ENCODE measurements around the gene IL1RL1. TPM values are rescaled to one million over a fixed set of nuclear protein-coding genes. Genes with fewer than 3 reads are reported as not detected.

The IL1RL1 gene
- total RNA-seq, 1 donor from 2014 or later = 0.27 TPM

DNA sequence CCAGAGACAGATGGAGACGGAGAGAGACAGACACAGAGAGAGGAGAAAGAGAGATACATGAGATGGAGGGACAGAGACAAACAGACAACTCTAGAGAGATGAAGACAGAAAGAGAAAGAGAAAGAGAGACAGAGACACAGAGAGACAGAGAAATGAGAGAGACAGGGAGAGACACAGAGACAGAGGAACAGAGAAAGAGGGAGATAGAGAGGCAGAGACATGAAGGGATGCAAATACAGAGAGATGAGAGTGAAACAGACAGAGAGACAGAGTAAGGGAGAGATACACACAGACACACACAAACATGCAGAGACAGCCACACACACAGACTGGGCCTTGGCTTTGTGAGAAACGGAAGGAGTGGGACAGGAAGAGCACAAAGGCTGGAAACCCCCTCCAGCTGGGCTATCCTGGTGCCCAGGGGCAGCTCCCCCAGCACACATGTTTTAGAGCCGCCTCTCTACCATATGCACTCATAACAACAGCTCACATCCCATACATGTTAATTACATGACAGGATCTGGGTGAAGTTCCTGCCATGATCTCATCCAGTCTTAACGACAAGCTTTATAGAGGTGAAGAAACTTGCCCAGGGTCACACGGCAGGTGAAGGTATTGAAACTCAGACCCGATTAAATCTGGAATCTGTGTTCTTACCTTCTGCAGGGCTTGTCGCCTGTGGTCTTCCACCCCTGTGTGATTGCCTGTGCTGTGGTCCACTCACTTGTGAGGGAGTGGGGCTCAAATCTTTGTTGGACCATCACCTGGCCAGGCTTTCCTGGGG is 76.6 kb downstream of the IL1RL1 start:
- peak overlapping the region; percentile 11 for H3K4me3 Mint-ChIP-seq (ENCODE audit: unreplicated experiment)
- H3K4me1 Mint-ChIP-seq (ENCODE audit: low read depth, unreplicated experiment) = peaks cover 5% of the 10 kb centered on the region
- peaks cover 3% of the 10 kb centered on the region for H3K27me3 Mint-ChIP-seq (ENCODE audit: low read depth, unreplicated experiment)
- TF ChIP-seq, protein P1, sequence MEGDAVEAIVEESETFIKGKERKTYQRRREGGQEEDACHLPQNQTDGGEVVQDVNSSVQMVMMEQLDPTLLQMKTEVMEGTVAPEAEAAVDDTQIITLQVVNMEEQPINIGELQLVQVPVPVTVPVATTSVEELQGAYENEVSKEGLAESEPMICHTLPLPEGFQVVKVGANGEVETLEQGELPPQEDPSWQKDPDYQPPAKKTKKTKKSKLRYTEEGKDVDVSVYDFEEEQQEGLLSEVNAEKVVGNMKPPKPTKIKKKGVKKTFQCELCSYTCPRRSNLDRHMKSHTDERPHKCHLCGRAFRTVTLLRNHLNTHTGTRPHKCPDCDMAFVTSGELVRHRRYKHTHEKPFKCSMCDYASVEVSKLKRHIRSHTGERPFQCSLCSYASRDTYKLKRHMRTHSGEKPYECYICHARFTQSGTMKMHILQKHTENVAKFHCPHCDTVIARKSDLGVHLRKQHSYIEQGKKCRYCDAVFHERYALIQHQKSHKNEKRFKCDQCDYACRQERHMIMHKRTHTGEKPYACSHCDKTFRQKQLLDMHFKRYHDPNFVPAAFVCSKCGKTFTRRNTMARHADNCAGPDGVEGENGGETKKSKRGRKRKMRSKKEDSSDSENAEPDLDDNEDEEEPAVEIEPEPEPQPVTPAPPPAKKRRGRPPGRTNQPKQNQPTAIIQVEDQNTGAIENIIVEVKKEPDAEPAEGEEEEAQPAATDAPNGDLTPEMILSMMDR (IDR thresholded peaks at IDR 0.05; ENCODE audit: insufficient read depth, low read depth, low read length) = no peak
- no peak for TF ChIP-seq EZH2 (IDR thresholded peaks at IDR 0.05; ENCODE audit: insufficient read depth, low read length)
- H3K36me3 Mint-ChIP-seq (ENCODE audit: low read depth, unreplicated experiment) = peaks cover 5% of the 10 kb centered on the region
- Histone ChIP-seq H3K36me3 (ENCODE audit: insufficient read depth, low read length) (no peaks in the 10 kb centered on the region), H4K20me1 (ENCODE audit: insufficient read depth, low read length) (no peaks in the 10 kb centered on the region), H3K4me1 (ENCODE audit: insufficient read depth, low read length) (no peaks in the 10 kb centered on the region), H3K4me2 (ENCODE audit: low read length) (no peak overlapping the region), H3K4me3 (ENCODE audit: insufficient read depth, low read depth, low read length) (no peak overlapping the region), H3K27ac (ENCODE audit: low read depth, low read length) (no peak overlapping the region), H2AFZ (ENCODE audit: low read depth, low read length) (no peak overlapping the region), H3K79me2 (ENCODE audit: insufficient read depth, low read length) (no peaks in the 10 kb centered on the region), H3K9ac (ENCODE audit: low read length) (no peak overlapping the region), H3K9me3 (ENCODE audit: insufficient read depth, low read depth, low read length) (no peaks in the 10 kb centered on the region), H3K27me3 (ENCODE audit: insufficient read depth, low read length) (no peaks in the 10 kb centered on the region)
- no peak for FAIRE-seq
- H3K9me3 Mint-ChIP-seq (ENCODE audit: unreplicated experiment) = peaks cover 8% of the 10 kb centered on the region
- DNase-seq (ENCODE audit: low read depth) = no peak
- no peak overlapping the region for H3K27ac Mint-ChIP-seq (ENCODE audit: unreplicated experiment)

DNA sequence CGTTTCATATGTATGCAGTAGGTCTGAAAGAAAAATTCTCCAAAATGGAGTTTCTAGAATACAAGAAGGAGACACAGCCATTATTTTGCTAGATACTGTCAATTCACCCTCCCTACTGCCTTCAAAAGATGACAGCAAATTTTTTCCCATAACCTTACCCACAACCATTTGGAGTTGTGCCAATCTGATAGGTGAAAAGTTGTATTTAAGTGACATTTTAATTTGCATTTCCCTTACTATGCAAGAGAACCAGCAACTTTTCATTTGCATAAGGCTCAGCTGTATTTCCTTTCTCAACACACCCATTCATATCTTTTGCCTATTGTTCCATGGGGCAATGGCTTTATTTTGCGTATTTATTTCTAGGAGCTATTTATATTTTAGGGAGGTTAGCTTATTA is 80.2 kb downstream of the IL1RL1 start:
- peaks cover 3% of the 10 kb centered on the region for H3K27me3 Mint-ChIP-seq (ENCODE audit: low read depth, unreplicated experiment)
- H3K27ac ChIP-seq (ENCODE audit: low read depth, low read length) = no peak overlapping the region
- H3K4me3 Mint-ChIP-seq (ENCODE audit: unreplicated experiment) = no peak overlapping the region
- no peak overlapping the region for H3K9ac ChIP-seq (ENCODE audit: low read length)
- no peaks in the 10 kb centered on the region for H3K9me3 Mint-ChIP-seq (ENCODE audit: unreplicated experiment)
- H4K20me1 ChIP-seq (ENCODE audit: insufficient read depth, low read length) = no peaks in the 10 kb centered on the region
- FAIRE-seq (no peak), DNase-seq (ENCODE audit: low read depth) (no peak)
- H2AFZ ChIP-seq (ENCODE audit: low read depth, low read length) = no peak overlapping the region
- no peaks in the 10 kb centered on the region for H3K4me1 ChIP-seq (ENCODE audit: insufficient read depth, low read length)
- H3K4me2 ChIP-seq (ENCODE audit: low read length) = no peak overlapping the region
- TF ChIP-seq EZH2 (IDR thresholded peaks at IDR 0.05; ENCODE audit: insufficient read depth, low read length) = no peak
- TF ChIP-seq, protein P1 (IDR thresholded peaks at IDR 0.05; ENCODE audit: insufficient read depth, low read depth, low read length) = no peak
- H3K4me1 Mint-ChIP-seq (ENCODE audit: low read depth, unreplicated experiment) = peaks cover 3% of the 10 kb centered on the region
- H3K9me3 ChIP-seq (ENCODE audit: insufficient read depth, low read depth, low read length) = no peaks in the 10 kb centered on the region
- H3K4me3 ChIP-seq (ENCODE audit: insufficient read depth, low read depth, low read length) = no peak overlapping the region
- no peaks in the 10 kb centered on the region for H3K36me3 ChIP-seq (ENCODE audit: insufficient read depth, low read length)
- no peak overlapping the region for H3K27ac Mint-ChIP-seq (ENCODE audit: unreplicated experiment)
- H3K79me2 ChIP-seq (ENCODE audit: insufficient read depth, low read length) = no peaks in the 10 kb centered on the region
- H3K27me3 ChIP-seq (ENCODE audit: insufficient read depth, low read length) = peaks cover 5% of the 10 kb centered on the region
- H3K36me3 Mint-ChIP-seq (ENCODE audit: low read depth, unreplicated experiment) = peaks cover 3% of the 10 kb centered on the region

DNA sequence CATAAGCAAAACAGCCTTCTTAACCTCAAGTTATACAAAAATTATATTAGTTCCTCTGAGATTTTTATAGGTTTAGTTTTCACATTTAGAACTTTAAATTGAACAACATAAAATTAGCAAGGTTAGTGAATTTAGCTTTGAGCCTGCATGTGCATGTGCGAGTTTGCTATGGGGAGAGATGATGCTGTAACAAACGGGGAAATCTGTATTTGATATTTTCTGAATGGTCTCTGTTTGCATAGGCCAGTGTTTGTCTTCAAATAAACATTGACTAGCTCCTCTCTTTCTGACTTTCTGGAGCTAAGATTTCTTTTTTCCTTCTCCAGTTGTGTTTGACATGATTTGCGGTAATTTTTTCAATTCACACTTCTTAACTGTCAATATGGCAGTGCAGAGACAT is 80.7 kb downstream of the IL1RL1 start:
- FAIRE-seq (no peak), DNase-seq (ENCODE audit: low read depth) (no peak)
- Mint-ChIP-seq H3K27ac (ENCODE audit: unreplicated experiment) (no peak overlapping the region), H3K4me1 (ENCODE audit: low read depth, unreplicated experiment) (peaks cover 3% of the 10 kb centered on the region), H3K27me3 (ENCODE audit: low read depth, unreplicated experiment) (peaks cover 3% of the 10 kb centered on the region), H3K4me3 (ENCODE audit: unreplicated experiment) (no peak overlapping the region), H3K36me3 (ENCODE audit: low read depth, unreplicated experiment) (peaks cover under 1% of the 10 kb centered on the region), H3K9me3 (ENCODE audit: unreplicated experiment) (no peaks in the 10 kb centered on the region)
- Histone ChIP-seq H3K36me3 (ENCODE audit: insufficient read depth, low read length) (no peaks in the 10 kb centered on the region), H3K79me2 (ENCODE audit: insufficient read depth, low read length) (no peaks in the 10 kb centered on the region), H2AFZ (ENCODE audit: low read depth, low read length) (no peak overlapping the region), H3K27me3 (ENCODE audit: insufficient read depth, low read length) (peaks cover 5% of the 10 kb centered on the region), H4K20me1 (ENCODE audit: insufficient read depth, low read length) (no peaks in the 10 kb centered on the region), H3K9ac (ENCODE audit: low read length) (no peak overlapping the region), H3K4me1 (ENCODE audit: insufficient read depth, low read length) (no peaks in the 10 kb centered on the region), H3K4me2 (ENCODE audit: low read length) (no peak overlapping the region), H3K4me3 (ENCODE audit: insufficient read depth, low read depth, low read length) (no peak overlapping the region), H3K9me3 (ENCODE audit: insufficient read depth, low read depth, low read length) (no peaks in the 10 kb centered on the region), H3K27ac (ENCODE audit: low read depth, low read length) (no peak overlapping the region)
- TF ChIP-seq EZH2 (IDR thresholded peaks at IDR 0.05; ENCODE audit: insufficient read depth, low read length) = no peak
- TF ChIP-seq, protein P1 (IDR thresholded peaks at IDR 0.05; ENCODE audit: insufficient read depth, low read depth, low read length) = no peak
